Measurements from ENCODE around the gene BCCIP. TPM values are rescaled to one million over a fixed set of nuclear protein-coding genes. Genes with fewer than 3 reads are reported as not detected.

The BCCIP gene
- total RNA-seq, 1 donor from 2014 or later, result 45.1 TPM

DNA sequence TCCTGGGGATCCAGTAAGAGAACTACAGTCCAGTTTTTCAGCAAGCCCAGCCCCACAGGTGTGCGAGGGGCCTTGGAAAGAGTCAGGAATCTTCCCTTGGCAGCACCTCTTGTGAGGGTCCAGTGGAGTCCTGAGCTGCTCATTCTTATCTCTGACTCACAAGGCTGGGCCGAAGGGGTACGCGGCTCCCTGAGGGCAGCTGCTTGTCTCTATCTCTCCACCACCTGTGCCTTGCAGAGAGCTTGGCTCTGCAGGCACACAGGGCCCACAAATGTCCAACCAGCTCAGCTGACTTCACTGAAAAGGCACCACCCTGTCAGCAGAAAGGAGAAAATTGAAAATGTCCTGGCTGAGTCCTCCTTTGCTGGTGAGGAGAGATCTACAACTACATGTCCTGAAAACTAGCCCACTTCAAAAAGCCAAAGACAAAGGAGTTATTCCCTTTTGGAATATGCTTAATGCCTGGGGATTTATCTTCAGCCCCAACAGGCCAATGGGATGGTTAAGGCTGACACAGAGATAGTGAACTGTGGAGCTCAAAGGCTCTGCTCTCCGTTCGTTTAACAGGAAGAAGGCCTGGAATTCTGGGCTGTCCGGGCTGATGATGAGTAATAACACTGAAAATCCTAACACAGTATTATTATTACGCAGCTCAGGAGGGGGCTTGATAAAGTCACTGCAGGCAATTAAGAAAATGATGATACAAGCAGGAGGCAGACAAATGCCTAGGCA lies 23.7 kb upstream of the BCCIP start:
- intact Hi-C loops (cut with micrococcal nuclease), result no loop called here
- H3K36me3 ChIP-seq, result peaks cover 68% of the 10 kb centered on the region
- no peak overlapping the region for H3K4me3 ChIP-seq
- H3K4me1 ChIP-seq, result peaks cover 13% of the 10 kb centered on the region
- H3K9me3 ChIP-seq (replicated peaks), result no peaks in the 10 kb centered on the region
- H3K27ac ChIP-seq (replicated peaks), result no peak overlapping the region
- TF ChIP-seq, protein P1, sequence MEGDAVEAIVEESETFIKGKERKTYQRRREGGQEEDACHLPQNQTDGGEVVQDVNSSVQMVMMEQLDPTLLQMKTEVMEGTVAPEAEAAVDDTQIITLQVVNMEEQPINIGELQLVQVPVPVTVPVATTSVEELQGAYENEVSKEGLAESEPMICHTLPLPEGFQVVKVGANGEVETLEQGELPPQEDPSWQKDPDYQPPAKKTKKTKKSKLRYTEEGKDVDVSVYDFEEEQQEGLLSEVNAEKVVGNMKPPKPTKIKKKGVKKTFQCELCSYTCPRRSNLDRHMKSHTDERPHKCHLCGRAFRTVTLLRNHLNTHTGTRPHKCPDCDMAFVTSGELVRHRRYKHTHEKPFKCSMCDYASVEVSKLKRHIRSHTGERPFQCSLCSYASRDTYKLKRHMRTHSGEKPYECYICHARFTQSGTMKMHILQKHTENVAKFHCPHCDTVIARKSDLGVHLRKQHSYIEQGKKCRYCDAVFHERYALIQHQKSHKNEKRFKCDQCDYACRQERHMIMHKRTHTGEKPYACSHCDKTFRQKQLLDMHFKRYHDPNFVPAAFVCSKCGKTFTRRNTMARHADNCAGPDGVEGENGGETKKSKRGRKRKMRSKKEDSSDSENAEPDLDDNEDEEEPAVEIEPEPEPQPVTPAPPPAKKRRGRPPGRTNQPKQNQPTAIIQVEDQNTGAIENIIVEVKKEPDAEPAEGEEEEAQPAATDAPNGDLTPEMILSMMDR (IDR thresholded peaks at IDR 0.05; ENCODE audit: borderline replicate concordance), result no peak
- H3K27me3 ChIP-seq (ENCODE audit: low read depth), result no peaks in the 10 kb centered on the region
- DNase-seq, result no peak

DNA sequence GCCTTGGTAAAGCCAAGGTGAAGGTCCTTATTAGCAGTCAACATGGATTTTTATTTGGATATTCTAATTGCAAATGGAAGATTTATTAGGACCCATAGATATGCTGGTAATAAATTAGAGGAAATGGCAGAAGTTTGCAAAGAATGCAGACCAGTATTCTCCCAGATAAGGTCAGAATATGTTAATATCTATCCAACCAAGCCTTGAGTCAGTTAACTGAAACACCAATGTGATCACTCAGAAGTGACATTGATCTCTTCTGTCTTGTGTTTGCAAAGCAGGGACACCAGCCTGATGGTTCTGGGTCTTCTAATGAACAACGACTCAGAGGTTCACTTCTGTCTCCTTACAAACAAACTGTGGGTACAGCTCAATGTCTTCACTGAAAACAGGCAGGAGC lies 21.8 kb upstream of the BCCIP start:
- H3K36me3 ChIP-seq, result peaks cover 74% of the 10 kb centered on the region
- no peak overlapping the region for H3K27ac ChIP-seq (replicated peaks)
- TF ChIP-seq, protein P1 (IDR thresholded peaks at IDR 0.05; ENCODE audit: borderline replicate concordance), result no peak
- H3K4me1 ChIP-seq, result no peaks in the 10 kb centered on the region
- H3K4me3 ChIP-seq, result no peak overlapping the region
- intact Hi-C loops (cut with micrococcal nuclease), result no loop called here
- H3K27me3 ChIP-seq (ENCODE audit: low read depth), result no peaks in the 10 kb centered on the region
- DNase-seq, result no peak
- H3K9me3 ChIP-seq (replicated peaks), result no peaks in the 10 kb centered on the region

- Histone ChIP-seq H3K9me3 (replicated peaks) (no peaks in the 10 kb centered on the region), H3K36me3 (peaks cover 74% of the 10 kb centered on the region)
- intact Hi-C loops (cut with micrococcal nuclease), result no loop called here
These were observed 21.2 kb upstream of the BCCIP start for GRCh38 chr10:125802131-125802530.

GRCh38 chr10:125802739-125803138 lies 20.6 kb upstream of the BCCIP start:
- no peak overlapping the region for H3K27ac ChIP-seq (replicated peaks)
- no peaks in the 10 kb centered on the region for H3K27me3 ChIP-seq (ENCODE audit: low read depth)
- H3K36me3 ChIP-seq, result peaks cover 74% of the 10 kb centered on the region
- DNase-seq, result no peak
- intact Hi-C loops (cut with micrococcal nuclease), result no loop called here
- H3K9me3 ChIP-seq (replicated peaks), result no peaks in the 10 kb centered on the region
- no peak overlapping the region for H3K4me3 ChIP-seq
- TF ChIP-seq, protein P1 (IDR thresholded peaks at IDR 0.05; ENCODE audit: borderline replicate concordance), result no peak
- H3K4me1 ChIP-seq, result no peaks in the 10 kb centered on the region

More at GRCh38 chr10:125802131-125802530, 21.2 kb upstream of the BCCIP start:
- H3K4me3 ChIP-seq, result no peak overlapping the region
- no peaks in the 10 kb centered on the region for H3K27me3 ChIP-seq (ENCODE audit: low read depth)
- no peaks in the 10 kb centered on the region for H3K4me1 ChIP-seq
- TF ChIP-seq, protein P1 (IDR thresholded peaks at IDR 0.05; ENCODE audit: borderline replicate concordance), result no peak
- no peak for DNase-seq
- H3K27ac ChIP-seq (replicated peaks), result no peak overlapping the region

- intact Hi-C loops (cut with micrococcal nuclease), result no loop called here
- no peak for DNase-seq
- TF ChIP-seq, protein P1 (IDR thresholded peaks at IDR 0.05; ENCODE audit: borderline replicate concordance), result no peak
- no peaks in the 10 kb centered on the region for H3K4me1 ChIP-seq
- H3K9me3 ChIP-seq (replicated peaks), result no peaks in the 10 kb centered on the region
- H3K4me3 ChIP-seq, result no peak overlapping the region
- H3K27ac ChIP-seq (replicated peaks), result no peak overlapping the region
- peaks cover 75% of the 10 kb centered on the region for H3K36me3 ChIP-seq
- no peaks in the 10 kb centered on the region for H3K27me3 ChIP-seq (ENCODE audit: low read depth)
These were observed 15.3 kb upstream of the BCCIP start for GRCh38 chr10:125808047-125808446.
